Small intestine (tissue), 7 donors: ENCODE data around the gene MSN. TPM values are rescaled to one million over a fixed set of nuclear protein-coding genes. Genes with fewer than 3 reads are reported as not detected.

Experiments used
- DNase-seq, 2 donors: peaks; one replicate each; pipeline versions ENCODE4 v3.0.0 to v3.0.0-alpha.2; 2013
- FAIRE-seq: peaks from 2 replicates; lab custom pipeline; 2012; peaks lifted over from hg19 to GRCh38; lab: Jason Lieb, UNC
- H3K27ac ChIP-seq, 3 donors: one replicate each; pipeline ENCODE4 v1.5.1; 2013; ENCODE audit warnings: low read length in 2 of 3, mild to moderate bottlenecking in 2 of 3, control low read depth in 1 of 3, inconsistent platforms in 1 of 3, low read depth in 1 of 3, moderate library complexity in 1 of 3
- H3K27me3 ChIP-seq, 3 donors: one replicate each; pipeline ENCODE4 v1.6.1; 2013; ENCODE audit warnings: low read length in 3 of 3, inconsistent platforms in 1 of 3; ENCODE audit not compliant: control insufficient read depth in 3 of 3, insufficient read depth in 3 of 3
- H3K36me3 ChIP-seq, 3 donors: one replicate each; pipeline ENCODE4 v1.6.1; 2013; ENCODE audit warnings: low read length in 3 of 3, inconsistent platforms in 1 of 3, low read depth in 1 of 3, mild to moderate bottlenecking in 1 of 3, moderate library complexity in 1 of 3; ENCODE audit not compliant: control insufficient read depth in 3 of 3, insufficient read depth in 2 of 3
- H3K4me1 ChIP-seq, 3 donors: one replicate each; pipeline ENCODE4 v1.6.1; 2013; ENCODE audit warnings: low read length in 2 of 3, inconsistent platforms in 1 of 3, low read depth in 1 of 3, mild to moderate bottlenecking in 1 of 3, moderate library complexity in 1 of 3; ENCODE audit not compliant: control insufficient read depth in 3 of 3, insufficient read depth in 2 of 3
- H3K4me3 ChIP-seq, 3 donors: one replicate each; pipeline ENCODE4 v1.5.1; 2013; ENCODE audit warnings: low read length in 3 of 3, control low read depth in 1 of 3, inconsistent platforms in 1 of 3, low read depth in 1 of 3, mild to moderate bottlenecking in 1 of 3, moderate library complexity in 1 of 3
- H3K9me3 ChIP-seq, 2 donors: one replicate each; pipeline ENCODE4 v1.6.1; 2013; ENCODE audit warnings: low read depth in 1 of 2, low read length in 1 of 2; ENCODE audit not compliant: control insufficient read depth in 2 of 2, insufficient read depth in 1 of 2
- WGBS, 3 donors: extraction: QIAGEN DNeasy Blood & Tissue Kit; methylation state at CpG; one replicate each; pipeline ENCODE4 v1.1.7; 2013; 5-methylcytosine and 5-hydroxymethylcytosine counted together
- polyA plus RNA-seq, 4 donors: library from polyadenylated mRNA; stranded (reverse) in 3 of 4; unstranded in 1 of 4; fragments of 200-250 nt in 3 of 4; fragments of 120-200 nt in 1 of 4; gene quantifications; one replicate each; pipeline versions ENCODE4 v1.2.1 to v1.2.3, GENCODE V29; 2013
- donor health status: healthy with polysubstance abuse.
- donor health status: control.
- donor health status: control.
- donor health status: Bipolar disorder and iron deficiency.
- donor health status: healthy.

Gene MSN
- polyA plus RNA-seq, 4 donors = 13.6 to 63.4 (median 43.4) TPM

- no peak for DNase-seq
- Histone ChIP-seq H3K27me3 (no peaks in the 10 kb centered on the region), H3K9me3 (no peaks in the 10 kb centered on the region), H3K36me3 (no peaks in the 10 kb centered on the region), H3K27ac (peak overlapping the region in 1 of 3 donors; percentile 40), H3K4me1 (peaks cover 0 to 11% (median 0%) of the 10 kb centered on the region in 3 donors), H3K4me3 (no peak overlapping the region)
- FAIRE-seq = no peak
- 46 to 61% (median 46%) methylated on average over 2 to 5 of the region's 5 CpGs for WGBS, 3 donors
Measured at GRCh38 chrX:65690057-65690855, 22.8 kb downstream of the MSN start.

DNA sequence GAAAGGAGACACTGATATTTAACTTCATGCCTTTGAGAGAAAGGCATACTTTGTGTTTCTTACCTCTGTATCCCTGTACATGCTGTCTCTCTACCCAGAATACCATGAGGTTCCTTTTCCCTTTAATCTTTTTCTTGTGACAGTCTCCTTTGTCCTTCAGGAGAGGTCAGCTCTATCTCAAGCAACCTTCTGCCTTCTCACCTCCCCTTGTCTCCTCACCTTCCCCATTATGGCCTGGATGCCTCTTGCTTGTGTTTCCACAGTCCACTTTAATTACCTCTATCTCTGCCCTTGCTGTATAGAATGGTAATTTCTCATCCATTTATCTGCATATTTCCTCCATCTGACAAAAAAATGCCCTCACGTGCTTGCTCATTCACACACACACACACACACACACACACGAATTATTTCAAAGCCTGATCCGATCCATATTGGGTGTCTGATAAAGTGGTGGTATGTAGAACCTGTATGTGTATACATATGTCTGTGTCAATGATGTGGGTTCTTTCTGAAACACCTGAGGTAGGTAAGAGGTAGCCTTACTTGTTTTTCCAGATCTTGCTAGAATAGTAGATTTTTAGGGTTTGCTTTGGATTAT, 28.5 kb downstream of the MSN start:
- Histone ChIP-seq H3K27me3 (no peaks in the 10 kb centered on the region), H3K9me3 (no peaks in the 10 kb centered on the region), H3K36me3 (no peaks in the 10 kb centered on the region), H3K4me1 (peaks cover 0 to 8% (median 0%) of the 10 kb centered on the region in 3 donors), H3K4me3 (no peak overlapping the region), H3K27ac (peak overlapping the region in 1 of 3 donors; percentile 86)
- FAIRE-seq (no peak), DNase-seq (no peak)
- 62 to 74% (median 63%) methylated on average over 3 of the region's 3 CpGs for WGBS, 3 donors

- H3K4me3 ChIP-seq = no peak overlapping the region
- H3K36me3 ChIP-seq = no peaks in the 10 kb centered on the region
- no peaks in the 10 kb centered on the region for H3K27me3 ChIP-seq
- H3K27ac ChIP-seq = peak overlapping the region in 1 of 3 donors; percentile 86
- no peaks in the 10 kb centered on the region for H3K9me3 ChIP-seq
- H3K4me1 ChIP-seq = peaks cover 0 to 8% (median 0%) of the 10 kb centered on the region in 3 donors
- 57 to 61% (median 60%) methylated on average over 3 of the region's 3 CpGs for WGBS, 3 donors
- FAIRE-seq (no peak), DNase-seq (peak in 1 of 2 donors; percentile 11)
Measured at GRCh38 chrX:65696613-65697012, 29.2 kb downstream of the MSN start.

- H3K4me3 ChIP-seq = no peak overlapping the region
- no peaks in the 10 kb centered on the region for H3K27me3 ChIP-seq
- DNase-seq = no peak
- peaks cover 0 to 8% (median 0%) of the 10 kb centered on the region in 3 donors for H3K4me1 ChIP-seq
- H3K27ac ChIP-seq = peak overlapping the region in 2 of 3 donors; percentile 17 to 86
- WGBS, 3 donors = 38 to 52% (median 50%) methylated on average over 2 of the region's 2 CpGs
- no peaks in the 10 kb centered on the region for H3K9me3 ChIP-seq
- H3K36me3 ChIP-seq = no peaks in the 10 kb centered on the region
- FAIRE-seq = no peak
Measured at GRCh38 chrX:65697211-65697641, 29.8 kb downstream of the MSN start.

GRCh38 chrX:65697915-65698796, 30.7 kb downstream of the MSN start:
- no peak for FAIRE-seq
- H3K36me3 ChIP-seq = no peaks in the 10 kb centered on the region
- peak; percentile 3 to 46 for DNase-seq
- H3K27ac ChIP-seq = peak overlapping the region in 2 of 3 donors; percentile 17 to 70
- H3K27me3 ChIP-seq = no peaks in the 10 kb centered on the region
- H3K9me3 ChIP-seq = no peaks in the 10 kb centered on the region
- WGBS, 3 donors = 37 to 67% (median 47%) methylated on average over 6 of the region's 6 CpGs
- H3K4me3 ChIP-seq = no peak overlapping the region
- peaks cover 0 to 8% (median 0%) of the 10 kb centered on the region in 3 donors for H3K4me1 ChIP-seq

- Histone ChIP-seq H3K27me3 (no peaks in the 10 kb centered on the region), H3K36me3 (no peaks in the 10 kb centered on the region), H3K4me3 (no peak overlapping the region), H3K27ac (no peak overlapping the region), H3K9me3 (no peaks in the 10 kb centered on the region), H3K4me1 (peaks cover 0 to 9% (median 0%) of the 10 kb centered on the region in 3 donors)
- WGBS, 3 donors = 52 to 61% (median 59%) methylated on average over 2 of the region's 2 CpGs
- DNase-seq (no peak), FAIRE-seq (no peak)
Measured at GRCh38 chrX:65702956-65703355, 35.5 kb downstream of the MSN start.

DNA sequence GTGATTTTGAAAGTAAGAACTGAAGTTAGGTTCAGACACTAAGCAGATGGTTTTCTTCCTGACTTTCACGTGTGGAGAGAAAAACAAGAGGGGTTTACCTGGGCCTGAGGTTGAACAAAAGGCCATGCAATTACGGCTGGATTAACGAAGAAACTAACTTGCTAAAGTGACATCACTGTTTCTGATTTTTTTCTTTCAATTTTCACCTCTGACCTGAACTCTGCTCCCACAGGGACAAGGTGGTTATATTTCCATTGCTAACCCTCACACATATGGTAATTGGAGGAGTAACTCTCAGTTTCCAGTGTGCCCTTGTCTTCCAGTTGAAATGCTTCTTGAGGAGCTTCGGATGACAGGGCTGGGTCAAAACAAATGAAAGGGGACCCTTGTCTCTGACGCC, 38.0 kb downstream of the MSN start:
- H3K4me1 ChIP-seq = peaks cover 0 to 7% (median 0%) of the 10 kb centered on the region in 3 donors
- FAIRE-seq (no peak), DNase-seq (no peak)
- no peak overlapping the region for H3K4me3 ChIP-seq
- H3K27me3 ChIP-seq = no peaks in the 10 kb centered on the region
- no peaks in the 10 kb centered on the region for H3K9me3 ChIP-seq
- 51 to 54% (median 51%) methylated on average over 5 of the region's 5 CpGs for WGBS, 3 donors
- H3K36me3 ChIP-seq = no peaks in the 10 kb centered on the region
- peak overlapping the region in 1 of 3 donors; percentile 75 for H3K27ac ChIP-seq
